Activated B cell treated with CpG ODN at 0.5 μM for 24 hours (primary cell): ENCODE data around the gene FMN1. TPM values are rescaled to one million over a fixed set of nuclear protein-coding genes. Genes with fewer than 3 reads are reported as not detected.

Source experiments
- ATAC-seq: fragments of 200-7000 bp; cut with Tn5 transposase; one replicate; pipeline ENCODE4 v1.10.0; 2021; ENCODE audit warnings: low read depth, mild to moderate bottlenecking, moderate library complexity
- CTCF ChIA-PET: fragments of 350-600 bp; sonication (Branson Sonifier 250); formaldehyde crosslinking; loops from one replicate; lab custom pipeline; 2021; ENCODE audit warnings: antibody characterized with exemption; lab: Charles Lee
- POLR2A ChIA-PET: fragments of 350-600 bp; sonication (Branson Sonifier 250); formaldehyde crosslinking; loops from one replicate; lab custom pipeline; 2021; ENCODE audit warnings: antibody characterized with exemption; lab: Charles Lee
- DNase-seq: peaks from one replicate; pipeline ENCODE4 v3.0.0; 2022
- H3K27ac Mint-ChIP-seq: one replicate; pipeline ENCODE4 v1.8.0; 2020; ENCODE audit warnings: mixed read lengths
- H3K27me3 Mint-ChIP-seq: one replicate; pipeline ENCODE4 v1.8.0; 2021; ENCODE audit warnings: mixed read lengths
- H3K36me3 Mint-ChIP-seq: one replicate; pipeline ENCODE4 v1.8.0; 2021; ENCODE audit warnings: low read depth, mixed read lengths
- H3K4me1 Mint-ChIP-seq: one replicate; pipeline ENCODE4 v1.8.0; 2021; ENCODE audit warnings: mixed read lengths
- H3K4me3 Mint-ChIP-seq: one replicate; pipeline ENCODE4 v1.8.0; 2020; ENCODE audit warnings: mild to moderate bottlenecking, mixed read lengths
- H3K9me3 Mint-ChIP-seq: one replicate; pipeline ENCODE4 v1.8.0; 2020; ENCODE audit warnings: mixed read lengths
- intact Hi-C: fragments of 100-400 bp; cut with micrococcal nuclease; formaldehyde crosslinking; loops from one replicate; pipeline ENCODE4 v1.15.1; 2024
- total RNA-seq: library from RNA; stranded (reverse); gene quantifications from 2 replicates; pipeline ENCODE4 v1.2.3, GENCODE V29; 2022
- TF ChIP-seq, protein P1 (sequence below): fragments of 200-600 bp; IDR thresholded peaks from one replicate; pipeline ENCODE4 v1.8.0; 2022; ENCODE audit warnings: antibody characterized with exemption, mild to moderate bottlenecking

The FMN1 gene
- total RNA-seq, 1 donor from 2014 or later: 0.80 TPM

DNA sequence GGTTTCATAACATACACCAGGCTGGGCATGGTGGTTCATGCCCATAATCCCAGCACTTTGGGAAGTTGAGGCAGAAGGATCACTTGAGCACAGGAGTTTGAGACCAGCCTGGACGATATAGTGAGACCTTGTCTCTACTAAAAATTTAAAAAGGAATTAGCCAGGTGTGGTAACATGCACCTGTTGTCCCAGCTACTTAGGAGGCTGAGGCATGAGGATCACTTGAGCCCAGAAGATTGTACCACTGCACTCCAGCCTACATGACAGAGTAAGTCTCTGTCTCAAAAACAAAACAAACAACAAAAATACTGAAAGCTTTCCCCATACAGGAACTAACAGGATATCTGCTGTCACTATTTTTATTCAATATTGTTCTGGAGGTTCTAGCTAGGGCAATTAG, 455.8 kb downstream of the FMN1 start:
- intact Hi-C loops: no loop called here
- POLR2A ChIA-PET: no interaction called here
- Mint-ChIP-seq H3K4me3 (no peak overlapping the region), H3K9me3 (peaks cover 13% of the 10 kb centered on the region), H3K36me3 (no peaks in the 10 kb centered on the region), H3K4me1 (no peaks in the 10 kb centered on the region), H3K27me3 (peaks cover 18% of the 10 kb centered on the region), H3K27ac (no peak overlapping the region)
- ATAC-seq (no peak), DNase-seq (no peak)
- TF ChIP-seq, protein P1, sequence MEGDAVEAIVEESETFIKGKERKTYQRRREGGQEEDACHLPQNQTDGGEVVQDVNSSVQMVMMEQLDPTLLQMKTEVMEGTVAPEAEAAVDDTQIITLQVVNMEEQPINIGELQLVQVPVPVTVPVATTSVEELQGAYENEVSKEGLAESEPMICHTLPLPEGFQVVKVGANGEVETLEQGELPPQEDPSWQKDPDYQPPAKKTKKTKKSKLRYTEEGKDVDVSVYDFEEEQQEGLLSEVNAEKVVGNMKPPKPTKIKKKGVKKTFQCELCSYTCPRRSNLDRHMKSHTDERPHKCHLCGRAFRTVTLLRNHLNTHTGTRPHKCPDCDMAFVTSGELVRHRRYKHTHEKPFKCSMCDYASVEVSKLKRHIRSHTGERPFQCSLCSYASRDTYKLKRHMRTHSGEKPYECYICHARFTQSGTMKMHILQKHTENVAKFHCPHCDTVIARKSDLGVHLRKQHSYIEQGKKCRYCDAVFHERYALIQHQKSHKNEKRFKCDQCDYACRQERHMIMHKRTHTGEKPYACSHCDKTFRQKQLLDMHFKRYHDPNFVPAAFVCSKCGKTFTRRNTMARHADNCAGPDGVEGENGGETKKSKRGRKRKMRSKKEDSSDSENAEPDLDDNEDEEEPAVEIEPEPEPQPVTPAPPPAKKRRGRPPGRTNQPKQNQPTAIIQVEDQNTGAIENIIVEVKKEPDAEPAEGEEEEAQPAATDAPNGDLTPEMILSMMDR: no peak
- CTCF ChIA-PET: no interaction called here

DNA sequence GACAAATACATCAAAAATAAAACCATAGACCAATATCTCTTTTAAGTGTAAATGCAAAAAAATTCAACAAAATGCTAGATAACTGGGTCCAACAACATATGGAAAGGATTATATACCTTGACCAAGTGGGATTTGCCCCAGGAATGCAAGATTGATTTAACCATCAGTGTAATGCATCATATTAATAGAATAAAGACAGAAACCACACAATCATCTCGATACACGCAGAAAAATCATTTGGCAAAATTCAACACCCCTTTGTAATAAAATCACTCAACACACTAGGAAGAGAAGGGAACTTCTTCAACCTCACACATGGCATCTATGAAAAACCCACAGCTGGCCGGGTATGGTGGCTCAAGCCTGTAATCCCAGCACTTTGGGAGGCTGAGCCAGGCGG, 457.2 kb downstream of the FMN1 start:
- POLR2A ChIA-PET: no interaction called here
- no peak for ATAC-seq
- TF ChIP-seq, protein P1: no peak
- no peaks in the 10 kb centered on the region for H3K36me3 Mint-ChIP-seq
- CTCF ChIA-PET: no interaction called here
- intact Hi-C loops: no loop called here
- peaks cover 19% of the 10 kb centered on the region for H3K27me3 Mint-ChIP-seq
- no peak for DNase-seq
- no peak overlapping the region for H3K4me3 Mint-ChIP-seq
- H3K4me1 Mint-ChIP-seq: no peaks in the 10 kb centered on the region
- no peak overlapping the region for H3K27ac Mint-ChIP-seq
- peaks cover 8% of the 10 kb centered on the region for H3K9me3 Mint-ChIP-seq

DNA sequence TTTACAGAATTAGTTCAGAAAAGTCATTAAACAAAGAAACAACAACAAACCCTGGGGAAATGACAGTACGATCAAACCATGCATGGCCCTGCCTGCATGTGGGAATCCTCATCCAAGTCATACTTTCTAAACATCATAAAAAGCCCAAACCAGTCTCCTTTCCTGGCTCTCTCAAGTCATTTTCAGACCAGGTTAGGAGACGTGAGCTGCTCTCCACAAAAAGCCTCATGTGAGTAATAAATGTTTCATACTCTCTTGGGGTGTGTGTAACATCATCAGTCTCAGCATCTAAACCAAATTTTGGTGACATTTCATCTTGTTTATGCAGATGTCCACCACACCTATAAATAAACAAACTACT, 457.8 kb downstream of the FMN1 start:
- ATAC-seq: no peak
- H3K27me3 Mint-ChIP-seq: peaks cover 16% of the 10 kb centered on the region

DNA sequence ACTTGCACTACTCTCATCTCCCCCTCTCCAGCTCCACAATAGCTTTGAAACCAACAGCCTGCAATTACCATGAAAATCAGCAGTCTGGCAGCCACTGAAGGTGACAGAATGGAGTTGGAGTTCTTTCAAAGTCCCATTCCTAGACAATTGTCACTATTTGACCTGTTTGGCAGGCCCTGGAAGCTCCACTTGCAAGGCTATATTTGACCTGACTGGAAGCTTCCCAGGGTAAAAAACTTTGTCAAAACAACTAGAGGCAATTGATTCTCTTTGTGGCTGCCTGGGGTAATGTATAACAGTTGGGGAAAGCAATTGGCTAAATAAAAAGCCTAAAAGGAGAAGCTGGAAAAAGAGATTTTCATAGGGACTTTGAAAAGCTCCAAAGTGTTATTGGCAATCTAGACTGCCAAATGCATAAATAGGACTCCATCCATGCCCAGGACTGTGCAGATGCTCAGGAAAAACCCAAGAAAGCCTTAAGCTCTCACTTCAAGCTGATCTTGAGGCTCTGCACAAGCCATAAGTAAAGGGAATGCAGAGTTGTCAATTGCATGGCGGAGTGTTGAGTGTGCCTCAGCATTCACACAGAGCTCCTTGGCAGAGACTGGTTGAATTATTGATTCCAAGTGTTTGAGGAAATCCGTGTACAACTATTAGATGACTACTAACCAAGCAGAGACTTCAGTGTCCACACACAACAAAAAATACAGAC, 458.4 kb downstream of the FMN1 start:
- ChIA-PET POLR2A (no interaction called here), CTCF (interaction anchor here (0.5 kb wide), 1 partner anchor 19 kb away, joined by 3 read pairs; no protein-coding TSS in a partner anchor)
- H3K27ac Mint-ChIP-seq: no peak overlapping the region
- peaks cover 16% of the 10 kb centered on the region for H3K27me3 Mint-ChIP-seq
- peaks cover 8% of the 10 kb centered on the region for H3K9me3 Mint-ChIP-seq
- intact Hi-C loops: no loop called here
- no peak overlapping the region for H3K4me3 Mint-ChIP-seq
- DNase-seq (no peak), ATAC-seq (no peak)
- TF ChIP-seq, protein P1: no peak
- no peaks in the 10 kb centered on the region for H3K36me3 Mint-ChIP-seq
- H3K4me1 Mint-ChIP-seq: no peaks in the 10 kb centered on the region

More for the DNA sequence above, 457.8 kb downstream of the FMN1 start:
- Mint-ChIP-seq H3K4me1 (no peaks in the 10 kb centered on the region), H3K36me3 (no peaks in the 10 kb centered on the region), H3K27ac (no peak overlapping the region), H3K9me3 (peaks cover 8% of the 10 kb centered on the region), H3K4me3 (no peak overlapping the region)
- TF ChIP-seq, protein P1: no peak
- ChIA-PET CTCF (no interaction called here), POLR2A (no interaction called here)
- intact Hi-C loops: no loop called here
- no peak for DNase-seq

DNA sequence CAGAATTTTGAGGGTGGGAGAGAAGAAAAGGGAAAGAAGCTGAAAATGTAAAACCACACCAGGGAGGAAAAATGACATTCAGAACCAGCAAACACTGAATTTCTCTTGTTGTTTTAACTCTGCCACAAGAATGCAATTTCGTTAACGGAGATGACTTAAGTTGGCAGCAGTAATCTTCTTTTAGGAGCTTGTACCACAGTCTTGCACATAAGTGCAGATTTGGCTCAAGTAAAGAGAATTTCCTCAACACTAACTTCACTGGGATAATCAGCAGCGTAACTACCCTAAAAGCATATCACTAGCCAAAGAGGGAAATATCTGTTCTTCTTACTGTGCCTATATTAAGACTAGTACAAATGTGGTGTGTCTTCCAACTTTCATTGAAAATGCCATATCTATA, 461.2 kb downstream of the FMN1 start:
- Mint-ChIP-seq H3K36me3 (no peaks in the 10 kb centered on the region), H3K4me1 (no peaks in the 10 kb centered on the region), H3K27ac (no peak overlapping the region), H3K4me3 (no peak overlapping the region), H3K27me3 (peaks cover 25% of the 10 kb centered on the region), H3K9me3 (no peaks in the 10 kb centered on the region)
- DNase-seq: no peak
- intact Hi-C loops: no loop called here
- TF ChIP-seq, protein P1: no peak
- no peak for ATAC-seq
- CTCF ChIA-PET: no interaction called here
- POLR2A ChIA-PET: no interaction called here
